Adrenal gland (tissue), 12 donors: ENCODE results near the gene CNDP1. TPM values are rescaled to one million over a fixed set of nuclear protein-coding genes. Genes with fewer than 3 reads are reported as not detected.
A peak's percentile ranks its signal among the peaks of the same experiment; 100 is the strongest.

Experiments
- DNase-seq, 7 donors: peaks; one replicate each; pipeline ENCODE4 v3.0.0-alpha.2; 2019 to 2020
- H3K27ac ChIP-seq, 5 donors: fragments of 200-600 bp; sonication (generic) in 4 of 5; 1 replicate in 3 of 5; 2 replicates in 2 of 5; pipeline versions ENCODE4 v1.5.1 to v1.8.0; 2016 to 2020; ENCODE audit warnings: mild to moderate bottlenecking in 1 of 5
- H3K27me3 ChIP-seq: fragments of 200-600 bp; 2 replicates; pipeline ENCODE4 v1.8.0; 2021
- H3K36me3 ChIP-seq, 2 donors: fragments of 200-600 bp; replicated peaks in 1 of 2; 1 replicate in 1 of 2; 2 replicates in 1 of 2; pipeline versions ENCODE4 v1.5.1 to v1.8.0; 2018 to 2022
- H3K4me1 ChIP-seq, 2 donors: fragments of 200-600 bp; replicated peaks in 1 of 2; 1 replicate in 1 of 2; 2 replicates in 1 of 2; pipeline versions ENCODE4 v1.5.1 to v1.8.0; 2018 to 2021
- H3K4me3 ChIP-seq, 4 donors: fragments of 200-600 bp; sonication (generic) in 3 of 4; one replicate each; pipeline ENCODE4 v1.5.1; 2016 to 2018
- H3K9me3 ChIP-seq, 3 donors: fragments of 200-600 bp; sonication (generic) in 1 of 3; replicated peaks in 1 of 3; 1 replicate in 2 of 3; 2 replicates in 1 of 3; pipeline versions ENCODE4 v1.5.1 to v1.8.0; 2016 to 2021
- POLR2A ChIP-seq, 2 donors: fragments of 450-650 bp; IDR thresholded peaks; one replicate each; pipeline ENCODE4 v1.6.1; 2017; ENCODE audit warnings: antibody characterized with exemption in 2 of 2, mild to moderate bottlenecking in 2 of 2, moderate library complexity in 1 of 2
- WGBS, 4 donors: extraction: QIAGEN DNeasy Blood & Tissue Kit in 2 of 4; methylation state at CpG; one replicate each; pipeline versions ENCODE4 v1.1.5 to v1.1.7; 2013 to 2017; 5-methylcytosine and 5-hydroxymethylcytosine counted together
- intact Hi-C, 2 donors: fragments of 100-400 bp; cut with DNase I; formaldehyde crosslinking; loops; one replicate each; pipeline versions ENCODE4 v1.14.1 to v1.15.0; 2022 to 2023
- polyA plus RNA-seq, 3 donors: library from polyadenylated mRNA; stranded (reverse); fragments of 200-250 nt in 2 of 3; fragments of 350-450 nt in 1 of 3; fragmentation: Illumina TruSeq in 1 of 3; extraction: RNeasy Lipid Tissue Mini Kit (QIAGEN cat#74804) in 1 of 3; gene quantifications; one replicate each; pipeline ENCODE4 v1.2.3, GENCODE V29; 2013 to 2014
- total RNA-seq, 9 donors: library from RNA; depleted of rRNA in 4 of 9; stranded (reverse); fragments of >200 nt in 4 of 9; fragments of 120-200 nt in 1 of 9; fragmentation: NEBNext Ultra II Directional in 1 of 9; extraction: Animal tissue kit (Norgen Biotek cat#: 25700) in 1 of 9; gene quantifications; one replicate each; pipeline versions ENCODE4 v1.1.0 to v1.2.4, GENCODE V29; 2013 to 2023
- TF ChIP-seq, protein P1 (sequence below), 6 experiments: fragments of 450-650 bp in 4 of 6; fragments of 200-600 bp in 2 of 6; sonication (generic) in 1 of 6; IDR thresholded peaks; 1 replicate in 5 of 6; 2 replicates in 1 of 6; pipeline versions ENCODE4 v1.5.1 to v1.8.0; 2016 to 2021; ENCODE audit warnings: antibody characterized with exemption in 6 of 6, mild to moderate bottlenecking in 2 of 6, moderate library complexity in 1 of 6
- donor health status: healthy with polysubstance abuse.
- donor health status: Bipolar disorder and iron deficiency.
- donor health status: DM: yes; HTN: yes; CAD: no.
- donor health status: DM: no; HTN: no; CAD: no.
- donor health status: DM: no; HTN: no; CAD: no.
- donor health status: DM: yes; HTN: yes; CAD: no.

CNDP1 gene
- total and polyA plus RNA-seq, 12 donors = 0.16 to 0.27 TPM; not detected in 10

DNA sequence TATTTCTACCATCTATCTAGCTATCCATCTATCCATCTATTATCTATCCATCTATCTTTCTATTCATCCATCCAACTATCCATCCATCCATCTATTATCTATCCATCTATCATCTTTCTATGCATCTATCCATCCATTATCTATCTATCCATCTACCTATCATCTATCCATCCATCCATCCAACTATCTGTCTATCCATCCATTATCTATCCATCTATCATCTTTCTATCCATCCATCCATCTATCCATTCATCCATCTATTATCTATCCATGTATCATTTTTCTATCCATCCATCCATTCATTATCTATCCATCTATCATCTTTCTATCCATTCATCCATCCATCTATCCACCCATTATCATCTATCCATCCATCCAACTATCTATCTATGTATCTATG, 38.8 kb downstream of the CNDP1 start:
- Histone ChIP-seq H3K4me3 (no peak overlapping the region), H3K27ac (no peak overlapping the region), H3K4me1 (no peaks in the 10 kb centered on the region), H3K9me3 (no peaks in the 10 kb centered on the region), H3K36me3 (no peaks in the 10 kb centered on the region), H3K27me3 (peaks cover 21% of the 10 kb centered on the region)
- no peak for TF ChIP-seq POLR2A (IDR thresholded peaks at IDR 0.05)
- TF ChIP-seq, protein P1, sequence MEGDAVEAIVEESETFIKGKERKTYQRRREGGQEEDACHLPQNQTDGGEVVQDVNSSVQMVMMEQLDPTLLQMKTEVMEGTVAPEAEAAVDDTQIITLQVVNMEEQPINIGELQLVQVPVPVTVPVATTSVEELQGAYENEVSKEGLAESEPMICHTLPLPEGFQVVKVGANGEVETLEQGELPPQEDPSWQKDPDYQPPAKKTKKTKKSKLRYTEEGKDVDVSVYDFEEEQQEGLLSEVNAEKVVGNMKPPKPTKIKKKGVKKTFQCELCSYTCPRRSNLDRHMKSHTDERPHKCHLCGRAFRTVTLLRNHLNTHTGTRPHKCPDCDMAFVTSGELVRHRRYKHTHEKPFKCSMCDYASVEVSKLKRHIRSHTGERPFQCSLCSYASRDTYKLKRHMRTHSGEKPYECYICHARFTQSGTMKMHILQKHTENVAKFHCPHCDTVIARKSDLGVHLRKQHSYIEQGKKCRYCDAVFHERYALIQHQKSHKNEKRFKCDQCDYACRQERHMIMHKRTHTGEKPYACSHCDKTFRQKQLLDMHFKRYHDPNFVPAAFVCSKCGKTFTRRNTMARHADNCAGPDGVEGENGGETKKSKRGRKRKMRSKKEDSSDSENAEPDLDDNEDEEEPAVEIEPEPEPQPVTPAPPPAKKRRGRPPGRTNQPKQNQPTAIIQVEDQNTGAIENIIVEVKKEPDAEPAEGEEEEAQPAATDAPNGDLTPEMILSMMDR (IDR thresholded peaks at IDR 0.05) = no peak
- DNase-seq = no peak
- intact Hi-C loops = no loop called here

DNA sequence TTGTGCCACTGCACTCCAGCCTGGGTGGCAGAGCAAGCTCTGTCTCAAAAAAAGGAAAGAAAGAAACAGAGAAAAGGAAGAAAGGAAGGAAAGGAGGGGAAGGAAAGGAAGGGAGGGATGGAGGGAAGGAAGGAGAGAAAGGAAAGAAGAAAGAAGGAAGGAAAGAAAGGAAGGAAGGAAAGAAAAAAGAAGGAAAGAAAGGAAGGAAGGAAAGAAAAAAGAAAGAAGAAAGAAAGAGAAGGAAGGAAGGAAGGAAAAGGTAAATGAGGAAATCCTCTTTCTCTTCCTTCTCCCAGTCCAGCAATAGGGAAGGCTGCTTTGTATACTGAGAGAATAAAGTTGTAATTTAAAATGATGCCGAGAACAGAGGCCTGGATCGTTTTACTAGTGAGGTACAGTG, 40.6 kb downstream of the CNDP1 start:
- intact Hi-C loops = no loop called here
- TF ChIP-seq, protein P1 (IDR thresholded peaks at IDR 0.05) = no peak
- Histone ChIP-seq H3K9me3 (no peaks in the 10 kb centered on the region), H3K4me3 (no peak overlapping the region), H3K36me3 (no peaks in the 10 kb centered on the region), H3K4me1 (no peaks in the 10 kb centered on the region), H3K27ac (no peak overlapping the region), H3K27me3 (peaks cover 8% of the 10 kb centered on the region)
- no peak for DNase-seq
- WGBS, 4 donors = 68 to 84% (median 77%) methylated on average over 2 of the region's 2 CpGs

DNA sequence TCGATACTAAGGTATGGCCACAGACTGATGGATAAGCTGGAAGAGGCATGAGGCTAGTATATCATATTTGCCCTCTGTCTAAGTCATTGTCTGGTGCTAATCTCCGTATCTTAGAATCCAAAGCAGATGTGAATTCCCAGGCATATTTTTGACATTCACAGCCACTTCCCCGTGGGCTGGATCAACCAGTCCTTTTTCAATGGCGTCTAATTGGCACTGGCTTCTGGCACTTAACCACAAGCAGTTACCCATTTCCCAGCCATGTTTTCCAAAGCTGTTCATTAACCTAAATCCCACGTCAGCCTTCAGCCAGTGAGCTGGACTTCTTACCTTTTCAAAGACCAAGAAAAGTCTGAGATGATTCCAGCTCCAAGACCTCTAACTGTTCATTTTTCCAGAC, 42.7 kb downstream of the CNDP1 start:
- peak in 1 of 7 donors; percentile 1 for DNase-seq
- Histone ChIP-seq H3K4me3 (no peak overlapping the region), H3K27ac (no peak overlapping the region), H3K9me3 (no peaks in the 10 kb centered on the region), H3K4me1 (no peaks in the 10 kb centered on the region), H3K36me3 (no peaks in the 10 kb centered on the region), H3K27me3 (peaks cover 2% of the 10 kb centered on the region)
- TF ChIP-seq POLR2A (IDR thresholded peaks at IDR 0.05) = no peak
- TF ChIP-seq, protein P1 (IDR thresholded peaks at IDR 0.05) = no peak
- WGBS, 4 donors = 55 to 73% (median 64%) methylated on average over 5 of the region's 5 CpGs
- intact Hi-C loops = no loop called here

DNA sequence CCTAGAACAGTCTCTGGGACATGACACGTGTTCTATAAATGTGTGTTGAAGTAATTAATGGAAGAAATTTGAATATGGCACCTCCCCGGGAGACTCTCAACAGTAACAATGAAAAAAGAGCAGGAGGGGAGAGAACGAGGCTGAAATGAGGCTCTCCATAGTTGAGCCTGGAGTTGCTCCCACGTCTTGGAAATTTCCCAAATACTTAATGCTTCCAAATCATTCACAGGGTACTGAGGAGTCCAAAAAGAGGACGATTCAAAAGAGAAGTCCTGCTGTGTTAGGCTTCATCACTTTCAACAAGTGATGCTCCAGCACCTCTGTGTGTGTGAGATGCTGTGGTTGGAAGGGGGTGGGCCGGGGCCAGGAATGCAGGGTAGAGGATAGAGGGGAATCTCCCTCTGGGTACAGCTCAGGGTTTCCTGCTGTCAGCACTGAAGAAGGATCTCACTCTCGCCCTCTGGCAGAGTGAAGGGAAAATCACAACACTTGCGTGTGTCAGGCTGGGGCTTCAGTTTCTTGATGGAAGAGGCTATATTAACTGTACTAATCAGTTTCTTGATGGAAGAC, 45.3 kb downstream of the CNDP1 start:
- Histone ChIP-seq H3K9me3 (no peaks in the 10 kb centered on the region), H3K4me1 (no peaks in the 10 kb centered on the region), H3K27ac (no peak overlapping the region), H3K36me3 (no peaks in the 10 kb centered on the region), H3K4me3 (no peak overlapping the region), H3K27me3 (peaks cover 3% of the 10 kb centered on the region)
- peak in 1 of 7 donors; percentile 11 for DNase-seq
- 43 to 54% (median 54%) methylated on average over 8 of the region's 8 CpGs for WGBS, 4 donors
- no peak for TF ChIP-seq POLR2A (IDR thresholded peaks at IDR 0.05)
- intact Hi-C loops = no loop called here

DNA sequence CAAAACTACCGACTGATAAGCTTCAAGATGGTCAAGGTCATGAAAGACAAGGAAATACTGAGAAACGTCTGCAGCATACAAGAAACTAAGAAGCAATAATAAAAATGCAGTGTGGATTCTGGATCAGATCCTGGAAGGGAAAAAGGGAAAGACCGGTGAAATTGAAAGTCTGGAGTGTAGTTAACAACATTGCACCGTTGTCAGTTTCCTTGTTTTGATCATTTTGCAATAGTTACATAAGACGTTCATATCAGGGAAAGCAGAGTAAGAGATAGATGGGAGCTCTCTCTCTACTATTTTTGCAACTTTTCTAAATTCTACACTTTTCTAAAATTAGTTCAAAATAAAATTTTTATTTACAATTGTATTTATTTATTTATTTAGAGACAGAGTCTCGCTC, 48.3 kb downstream of the CNDP1 start:
- 30 to 38% (median 37%) methylated on average over 6 of the region's 6 CpGs for WGBS, 4 donors

More for the DNA sequence above, 48.3 kb downstream of the CNDP1 start:
- intact Hi-C loops = no loop called here
- H3K27me3 ChIP-seq = peaks cover 11% of the 10 kb centered on the region
- no peak overlapping the region for H3K27ac ChIP-seq
- TF ChIP-seq POLR2A (IDR thresholded peaks at IDR 0.05) = no peak
- TF ChIP-seq, protein P1 (IDR thresholded peaks at IDR 0.05) = no peak
- no peak for DNase-seq
- no peaks in the 10 kb centered on the region for H3K9me3 ChIP-seq
- H3K4me1 ChIP-seq = no peaks in the 10 kb centered on the region
- no peak overlapping the region for H3K4me3 ChIP-seq
- no peaks in the 10 kb centered on the region for H3K36me3 ChIP-seq
